ENCODE data around the gene MRPL46.
A peak's percentile ranks its signal among the peaks of the same experiment; 100 is the strongest.

The MRPL46 gene

DNA sequence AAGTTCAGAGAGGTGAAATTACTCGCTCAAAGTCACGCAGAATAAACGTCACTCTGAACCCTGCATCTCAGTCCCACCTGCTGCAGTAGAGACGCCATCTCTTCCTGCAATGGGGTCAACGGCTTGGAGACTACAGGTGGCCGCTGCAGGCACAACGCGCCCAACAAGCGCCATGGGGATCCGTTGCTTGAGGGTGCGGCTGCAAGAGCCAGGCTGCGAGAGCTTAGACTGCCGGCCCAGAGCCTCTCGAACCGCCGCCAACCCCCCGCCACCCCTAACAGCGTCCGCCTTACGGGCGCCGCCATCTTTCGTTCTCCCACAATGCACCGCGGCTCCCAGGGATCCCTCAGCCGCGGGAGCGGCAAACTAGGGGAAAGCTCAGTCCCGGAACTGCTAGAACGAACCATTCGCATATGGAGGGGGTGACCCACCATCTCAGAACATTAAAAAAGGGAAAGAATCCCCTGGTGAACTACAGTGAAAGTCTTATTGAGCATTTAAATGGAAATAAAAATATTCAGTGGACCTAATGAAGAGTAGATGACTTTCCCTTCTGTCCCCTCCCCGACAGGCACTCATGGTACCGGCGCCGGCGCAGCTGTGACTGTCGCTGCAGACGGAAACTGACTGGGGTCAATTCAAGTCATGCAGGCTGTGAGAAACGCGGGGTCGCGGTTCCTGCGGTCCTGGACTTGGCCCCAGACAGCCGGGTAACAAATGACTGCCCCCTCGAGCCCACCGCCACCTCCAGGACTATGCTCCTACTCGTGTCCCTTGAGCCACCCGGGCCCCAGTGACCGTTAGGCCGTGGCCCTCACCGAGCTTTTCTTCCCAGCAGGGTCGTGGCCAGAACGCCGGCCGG is at the start of gene MRPL46, which contains the start of gene MRPS11:
MRPL46 (minus strand) TSS at position 316 of the 862 bp plus-strand sequence; CDS start at position 305, 11 bp downstream.
MRPS11 (plus strand) TSS at position 636 of the 862 bp plus-strand sequence; CDS start at position 646, 10 bp downstream.
- DNase-seq (ENCODE audit: low read depth), result peak; percentile 82

DNA sequence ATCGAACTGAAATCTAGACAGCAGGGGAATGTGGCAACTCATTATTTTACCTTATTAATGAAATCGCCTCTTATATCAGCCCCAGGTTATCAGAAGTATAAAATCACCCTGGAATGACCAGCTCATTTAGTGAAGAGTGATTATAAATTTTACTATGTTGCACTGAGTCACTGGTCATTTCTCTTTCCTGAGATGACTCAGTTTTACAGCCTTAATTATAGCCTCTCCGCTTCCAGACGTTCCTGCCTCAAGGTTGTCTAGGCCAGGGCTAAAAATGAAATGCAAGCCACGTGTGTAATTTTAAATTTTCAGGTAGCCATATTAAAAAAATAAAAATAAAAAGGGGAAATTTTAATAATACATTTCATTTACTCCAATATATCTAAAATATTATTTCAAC is 46.0 kb upstream of the MRPL46 start:
- no peak for DNase-seq (ENCODE audit: low read depth)

DNA sequence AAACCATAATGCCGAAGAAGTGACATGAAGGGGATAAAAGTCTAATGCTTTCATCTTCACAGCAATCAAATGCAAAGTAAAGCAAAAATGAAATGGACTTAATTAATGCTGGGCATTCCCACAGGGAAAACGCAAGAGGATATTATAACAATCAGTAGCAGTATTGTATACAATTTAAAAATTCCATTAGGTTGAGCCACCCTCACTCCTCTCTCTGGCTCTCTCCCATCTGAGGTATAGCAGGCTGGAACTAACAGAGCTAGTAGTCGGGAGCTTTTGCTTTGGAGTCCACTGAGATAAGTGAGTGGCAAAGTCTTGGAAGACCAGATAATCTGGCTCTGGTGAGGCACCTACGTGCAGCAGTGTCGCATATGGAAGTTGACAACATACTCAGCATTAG is 45.4 kb upstream of the MRPL46 start:
- no peak for DNase-seq (ENCODE audit: low read depth)

DNA sequence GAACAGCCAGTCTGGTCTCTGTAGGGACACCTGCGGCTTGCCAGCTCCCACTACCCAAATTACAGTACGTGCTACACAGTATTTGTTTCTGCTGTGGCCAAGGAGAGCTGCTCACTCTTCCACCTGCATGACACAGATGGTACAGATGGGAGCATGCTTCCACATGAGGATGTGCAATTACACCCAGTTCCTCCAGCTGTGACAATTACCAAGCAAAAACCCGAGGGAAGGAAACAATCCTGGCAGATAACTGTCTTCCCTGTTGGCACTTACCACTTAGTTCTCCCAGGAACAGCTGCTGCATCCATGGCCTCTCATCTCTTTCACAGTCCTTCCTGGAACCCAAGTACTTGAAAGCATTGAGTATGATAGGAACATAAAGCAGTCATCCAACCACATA is 44.9 kb upstream of the MRPL46 start:
- DNase-seq (ENCODE audit: low read depth), result no peak

DNA sequence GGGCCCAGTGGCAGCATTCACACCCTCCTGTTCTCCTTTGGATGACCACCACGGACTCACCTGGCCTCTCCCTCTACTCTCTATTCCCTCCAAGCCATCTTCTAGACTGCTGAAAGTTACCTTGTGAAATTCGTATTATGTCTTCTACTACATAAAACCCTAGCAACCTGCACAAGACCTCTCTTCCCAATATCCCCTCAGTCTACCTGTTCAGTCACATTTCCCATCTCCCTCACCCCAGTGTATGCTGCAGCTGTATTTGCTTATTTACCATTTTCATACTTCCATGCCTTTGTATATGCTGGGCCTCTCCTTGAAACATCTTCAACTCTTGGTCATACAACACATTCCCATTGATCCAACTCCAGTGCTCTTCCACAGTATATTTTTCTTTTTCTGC is 44.0 kb upstream of the MRPL46 start:
- no peak for DNase-seq (ENCODE audit: low read depth)

DNA sequence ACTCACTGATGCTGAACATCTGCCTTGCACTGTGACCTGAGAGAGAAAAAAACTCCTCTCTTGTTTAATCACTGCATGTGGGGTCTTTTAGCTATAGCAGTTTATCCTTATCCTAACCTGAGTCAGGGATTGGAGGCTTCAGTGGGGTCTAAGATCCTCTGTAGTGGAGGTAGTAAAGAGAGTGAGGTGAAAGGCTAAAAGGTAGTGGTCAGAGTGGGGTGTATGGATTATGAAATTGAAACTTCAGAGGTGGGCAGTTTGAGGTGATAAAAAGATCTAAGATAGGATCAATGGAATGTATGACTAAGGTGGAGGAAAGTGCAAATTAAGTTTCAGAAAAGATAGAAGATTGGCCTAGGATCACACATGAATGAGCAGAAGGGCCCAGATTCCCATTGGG is 42.8 kb upstream of the MRPL46 start:
- DNase-seq (ENCODE audit: low read depth), result no peak

DNA sequence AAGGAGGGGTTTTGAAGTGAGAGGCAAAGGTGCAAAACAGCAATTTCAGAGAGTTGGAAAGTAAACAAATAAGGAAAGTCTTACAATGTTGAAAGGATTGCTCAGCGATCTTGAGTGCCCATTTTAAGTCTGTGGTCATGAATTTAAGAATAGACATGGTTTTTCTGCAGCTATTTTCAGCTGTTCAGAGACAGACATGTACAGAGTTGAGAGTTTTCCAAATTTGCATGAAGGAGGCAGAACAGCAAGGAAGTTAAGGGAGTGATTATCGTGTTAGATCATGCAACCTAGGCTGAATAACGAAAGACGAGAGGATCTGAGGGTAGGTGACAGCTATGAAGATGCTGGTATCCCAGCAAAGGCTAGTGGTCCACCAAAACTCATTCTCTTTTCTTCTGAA is 42.1 kb upstream of the MRPL46 start:
- DNase-seq (ENCODE audit: low read depth), result no peak

DNA sequence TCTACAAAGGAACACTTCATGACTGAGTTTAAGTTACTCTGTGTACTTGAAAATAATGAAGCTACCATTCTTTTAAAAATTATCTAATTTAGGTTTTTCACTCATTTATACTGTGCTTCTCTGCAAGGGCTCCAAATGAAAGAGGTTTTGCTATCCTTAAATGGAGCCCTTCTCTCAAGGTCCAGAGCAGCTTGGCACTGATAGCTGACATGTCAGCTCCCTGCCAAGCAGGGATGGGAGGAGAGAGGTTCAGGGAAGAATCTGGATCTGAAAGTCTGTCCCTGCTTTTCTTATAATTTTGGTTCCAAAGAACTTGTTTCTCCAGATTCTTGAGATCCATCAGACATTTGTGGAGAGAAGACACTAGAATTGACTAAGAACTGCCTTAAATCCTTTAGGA is 39.4 kb upstream of the MRPL46 start:
- no peak for DNase-seq (ENCODE audit: low read depth)

DNA sequence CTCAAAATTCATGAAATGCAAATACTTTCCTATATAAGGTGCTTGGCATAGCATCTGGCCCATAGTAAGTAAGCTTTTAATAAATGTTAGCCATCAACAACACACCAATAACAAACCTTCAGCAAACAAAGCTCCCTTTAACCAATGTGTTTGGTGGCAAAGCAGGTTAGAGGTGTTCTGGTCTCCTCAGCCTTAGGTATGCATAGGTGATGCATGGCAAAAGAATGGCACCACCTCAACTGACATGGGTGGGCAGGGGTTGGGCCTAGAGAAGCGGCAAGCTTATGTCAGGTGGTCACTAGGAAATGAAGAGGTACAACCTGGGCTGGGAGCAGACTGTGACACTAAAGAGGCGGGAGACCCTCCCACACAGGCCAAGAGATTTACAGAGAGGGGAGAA is 38.5 kb upstream of the MRPL46 start:
- no peak for DNase-seq (ENCODE audit: low read depth)

DNA sequence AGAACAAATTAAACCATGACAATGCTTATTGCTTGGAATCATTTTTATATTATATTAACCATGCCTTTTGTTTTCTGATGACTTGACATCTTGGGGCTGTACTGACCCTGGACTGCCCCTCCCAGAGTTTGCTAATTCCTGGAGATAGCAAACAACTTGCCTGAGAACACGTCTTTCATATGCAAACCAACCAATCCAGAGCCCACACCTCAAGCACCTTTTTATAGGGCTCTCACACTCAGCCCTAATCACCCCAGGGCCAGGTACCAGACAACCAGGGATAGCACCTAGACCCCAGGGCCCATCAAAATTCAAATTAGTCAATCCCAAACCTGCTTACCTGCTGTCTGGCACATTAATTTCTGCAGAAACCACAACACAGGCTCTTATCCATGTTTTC is 37.3 kb upstream of the MRPL46 start:
- DNase-seq (ENCODE audit: low read depth), result no peak

DNA sequence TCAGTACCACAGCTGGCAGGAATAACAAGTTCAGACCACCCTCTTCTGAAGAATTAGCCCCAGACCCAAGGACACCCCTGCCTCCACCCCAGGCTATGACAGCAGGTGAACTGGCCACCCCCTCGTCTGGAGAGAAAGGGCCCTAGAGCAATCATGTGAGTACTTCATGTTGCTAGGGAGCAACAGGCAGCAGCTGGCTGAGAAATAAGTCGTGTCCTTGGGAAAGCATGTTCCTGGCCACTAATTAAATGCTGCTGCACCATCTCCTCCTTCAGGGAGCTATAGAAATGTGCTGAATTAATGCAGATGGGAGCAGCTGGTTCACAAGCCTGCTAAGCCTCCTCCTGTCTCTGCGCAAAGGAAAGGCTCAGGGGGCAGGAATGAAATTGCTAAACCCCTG is 31.8 kb upstream of the MRPL46 start:
- no peak for DNase-seq (ENCODE audit: low read depth)

DNA sequence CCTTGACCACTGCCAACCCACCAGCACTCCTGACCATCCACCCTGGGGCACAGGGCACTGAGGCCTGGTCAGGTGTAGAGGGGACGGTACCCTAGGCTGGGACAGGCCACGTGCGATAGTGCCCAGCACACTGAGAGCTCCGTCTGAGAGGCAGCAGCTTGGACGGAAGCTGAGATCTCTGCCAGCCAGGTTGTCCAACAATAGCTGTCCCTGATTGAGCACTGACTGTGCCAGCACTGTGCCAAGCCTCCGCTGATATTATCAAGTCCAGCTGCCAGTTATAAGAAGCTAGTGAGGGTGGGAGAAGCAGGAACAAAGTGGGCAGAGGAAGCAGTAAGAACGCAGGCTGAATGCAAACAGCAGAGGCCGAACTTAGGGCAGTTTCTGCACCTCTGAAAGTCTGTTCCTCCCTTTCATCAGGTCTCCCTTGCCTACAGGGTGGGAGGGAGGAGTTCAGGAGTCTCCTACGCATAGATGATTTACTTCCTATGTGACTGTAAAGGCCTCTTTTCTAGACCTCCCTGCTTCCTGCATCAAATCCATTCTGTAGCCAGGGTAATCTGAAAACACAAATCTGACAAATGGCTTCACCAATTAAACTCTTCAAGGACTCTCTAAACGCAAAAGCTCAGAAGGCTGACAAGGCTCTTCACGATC is 30.0 kb upstream of the MRPL46 start:
- DNase-seq (ENCODE audit: low read depth), result no peak

DNA sequence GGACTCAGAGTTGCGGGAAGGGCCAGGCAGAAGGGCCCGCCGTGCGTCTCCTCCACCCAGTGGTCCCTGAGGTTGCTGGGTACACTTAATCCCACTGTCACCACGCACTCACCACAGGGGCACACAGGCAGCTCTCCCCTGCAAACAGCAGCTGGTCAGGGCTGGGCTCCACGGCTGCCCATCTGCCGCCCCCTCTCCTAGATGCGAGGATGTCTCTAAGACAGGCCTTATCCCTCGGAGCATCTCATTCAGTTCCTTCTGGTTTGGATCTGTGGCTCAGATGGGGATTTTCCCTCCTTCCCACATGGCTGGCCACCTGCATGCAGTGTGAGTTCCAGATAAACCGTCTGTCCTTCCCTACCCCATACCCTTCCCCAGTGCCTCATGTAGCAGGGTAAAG is 26.7 kb upstream of the MRPL46 start:
- no peak for DNase-seq (ENCODE audit: low read depth)

DNA sequence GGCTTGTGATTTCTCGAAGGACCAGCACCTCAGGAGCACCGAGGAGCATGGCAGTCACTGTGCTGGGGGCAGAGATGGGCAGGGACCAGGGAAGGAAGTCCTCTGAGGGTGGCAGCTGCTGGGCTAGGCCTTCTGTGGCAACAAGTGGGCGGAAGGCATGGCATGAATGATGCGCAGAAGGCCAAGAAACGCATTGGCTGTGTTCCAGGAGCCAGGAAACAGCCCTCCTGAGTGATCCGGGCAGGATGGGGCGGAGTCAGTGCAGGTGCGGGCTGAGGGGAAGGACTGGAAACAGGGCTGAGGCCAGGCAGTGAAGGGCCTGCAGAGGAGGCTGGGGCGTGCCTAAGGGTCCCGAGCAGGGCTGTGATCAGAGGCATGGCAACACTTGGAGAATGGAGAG is 24.0 kb upstream of the MRPL46 start:
- DNase-seq (ENCODE audit: low read depth), result no peak

DNA sequence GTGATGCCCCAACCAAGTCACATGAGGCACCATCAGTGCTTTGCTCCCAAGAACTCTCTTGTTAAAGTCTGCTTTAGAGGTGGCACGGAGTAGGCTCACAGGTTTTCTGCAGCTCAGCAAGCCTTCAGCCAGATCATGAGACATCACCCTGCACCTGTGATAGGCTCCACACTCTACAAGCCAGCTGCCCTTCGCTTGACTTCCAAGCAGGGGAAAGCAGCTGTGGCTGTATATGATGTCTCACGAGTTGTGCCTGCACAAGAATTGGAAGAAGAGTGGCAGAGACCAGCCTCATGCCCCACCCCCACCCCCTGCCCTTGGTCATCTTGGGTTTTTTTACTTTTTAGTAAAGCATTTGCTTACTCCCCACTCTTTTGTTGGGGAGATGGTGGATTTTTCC is 22.8 kb upstream of the MRPL46 start:
- no peak for DNase-seq (ENCODE audit: low read depth)

DNA sequence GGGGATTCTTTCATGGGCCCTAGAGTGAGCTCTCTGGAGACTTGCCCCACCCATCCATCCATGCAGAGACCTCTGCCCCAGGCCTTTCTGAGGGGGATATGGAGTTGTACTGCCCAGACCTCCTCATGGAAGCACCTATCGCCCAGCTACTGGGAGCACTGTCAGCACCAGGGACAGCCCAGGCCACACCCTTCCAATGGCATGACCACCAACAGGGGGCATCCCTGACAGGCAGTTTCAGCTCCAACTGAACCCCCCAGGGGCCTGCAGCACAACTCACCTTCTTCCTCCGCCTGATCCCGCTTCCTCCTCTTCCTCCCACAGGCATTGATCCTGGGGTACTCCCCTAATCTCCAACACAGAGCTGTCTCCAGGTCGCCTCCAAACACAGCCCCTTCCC is 22.1 kb upstream of the MRPL46 start:
- no peak for DNase-seq (ENCODE audit: low read depth)

DNA sequence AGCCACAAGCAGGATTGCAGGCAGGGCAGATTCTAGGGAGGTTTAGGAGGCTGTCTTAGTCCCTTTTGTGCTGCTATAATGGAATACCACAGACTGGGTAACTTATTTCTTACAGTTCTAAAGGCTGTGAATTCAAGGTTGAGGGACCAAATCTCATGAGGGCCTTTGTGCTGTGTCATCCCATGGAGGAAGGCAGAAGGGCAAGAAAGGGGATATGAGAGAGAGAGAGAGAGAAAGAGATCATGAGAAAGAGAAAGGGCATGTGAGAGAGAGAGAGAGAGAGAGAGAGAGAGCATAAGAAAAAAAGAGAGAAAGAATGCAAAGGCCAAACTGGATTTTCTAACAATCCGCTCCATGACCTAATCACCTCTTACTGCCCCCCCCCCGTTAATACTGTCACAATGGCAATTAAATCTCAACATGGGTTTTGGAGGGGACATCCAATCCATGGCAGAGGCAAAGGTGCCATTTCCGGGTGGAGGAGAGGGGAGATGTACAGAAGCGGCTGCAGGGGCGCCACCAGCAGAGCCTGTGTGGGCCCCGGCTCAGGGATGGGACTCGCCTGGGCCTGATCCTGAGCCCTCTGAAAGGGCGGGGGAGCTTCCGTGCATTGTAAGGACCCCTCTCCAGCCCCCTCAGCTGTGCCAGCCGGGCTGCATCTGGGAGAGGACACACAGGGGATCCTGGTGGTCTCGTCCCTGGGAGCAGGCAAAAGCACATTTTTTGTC is 20.8 kb upstream of the MRPL46 start:
- DNase-seq (ENCODE audit: low read depth), result no peak

DNA sequence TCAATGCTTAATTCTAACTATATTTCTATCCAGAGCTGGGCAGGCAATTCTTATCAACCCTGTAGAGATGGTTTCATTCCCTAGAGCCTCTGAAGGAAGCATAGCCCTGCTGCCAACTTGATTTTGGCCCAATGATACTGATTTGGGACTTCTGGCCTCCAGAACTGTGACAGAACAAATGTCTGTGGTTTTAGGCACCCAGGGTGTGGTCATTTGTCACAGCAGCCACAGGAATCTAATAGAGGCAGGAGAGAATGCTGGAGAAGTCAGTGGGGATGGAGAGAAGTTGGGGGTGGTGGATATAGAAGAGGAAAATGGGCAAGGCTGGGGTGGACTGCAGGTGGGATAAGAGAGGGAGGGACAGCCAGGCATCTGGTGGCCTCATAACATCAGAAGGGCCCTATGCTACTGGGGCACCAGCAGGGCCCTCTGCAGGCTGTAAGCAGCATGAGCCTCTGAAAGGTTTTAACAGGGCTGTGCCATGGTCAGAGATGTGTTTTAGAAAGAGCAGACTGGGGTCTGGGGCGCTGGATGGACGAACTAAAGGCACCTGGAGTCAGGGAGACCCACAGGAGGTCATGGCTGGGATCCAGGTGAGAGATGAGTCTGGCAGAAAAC is 20.1 kb upstream of the MRPL46 start:
- no peak for DNase-seq (ENCODE audit: low read depth)

DNA sequence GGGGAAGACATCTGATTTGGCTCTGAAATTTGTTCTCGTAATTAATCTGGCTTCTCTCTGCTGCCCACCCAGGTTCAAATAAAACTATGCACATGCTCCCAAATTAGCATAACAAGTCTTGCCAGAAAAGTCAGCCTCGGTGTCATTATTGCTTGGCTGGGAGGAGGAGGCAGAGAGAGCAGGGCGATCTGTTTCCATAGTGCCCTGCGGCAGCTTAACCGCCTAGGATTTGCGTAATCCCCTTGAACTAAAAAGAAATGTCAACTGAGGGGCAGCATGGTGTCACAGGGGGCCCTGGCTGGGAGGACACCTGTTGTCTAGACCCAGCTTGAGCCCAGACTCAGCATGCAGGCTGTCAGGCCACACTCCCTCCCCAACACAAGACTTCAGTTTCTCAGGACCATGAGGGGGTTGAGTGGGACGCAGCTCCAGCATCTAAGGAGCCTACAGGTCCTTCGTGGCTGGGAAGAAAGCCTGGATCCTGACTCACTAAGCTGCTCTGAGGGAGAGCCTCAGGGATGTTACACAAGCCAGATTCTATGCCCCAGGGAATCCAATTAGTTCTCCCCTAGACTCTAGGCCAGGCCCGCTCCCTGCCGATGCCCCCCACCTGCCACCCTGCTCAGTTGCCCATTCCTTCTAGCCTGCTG is 17.6 kb upstream of the MRPL46 start:
- no peak for DNase-seq (ENCODE audit: low read depth)

DNA sequence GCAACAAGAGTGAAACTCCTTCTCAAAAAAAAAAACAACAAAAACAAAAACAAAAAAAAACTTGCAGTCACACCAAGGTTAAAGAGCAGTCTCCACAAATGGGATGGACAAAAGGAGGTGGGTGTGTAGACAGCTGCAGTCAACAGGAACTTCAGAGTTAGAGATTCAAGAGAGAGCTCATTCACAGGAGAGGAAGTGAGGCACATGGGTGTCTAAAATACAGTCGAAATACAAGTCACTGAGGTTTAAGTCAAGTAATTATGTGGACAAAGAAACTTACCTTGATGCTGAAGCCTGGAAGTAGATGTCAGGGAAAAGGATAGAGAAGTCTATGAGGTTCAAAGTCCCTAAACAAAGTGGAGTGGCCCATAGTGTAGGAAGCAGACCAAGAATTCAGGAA is 15.1 kb upstream of the MRPL46 start:
- no peak for DNase-seq (ENCODE audit: low read depth)

DNA sequence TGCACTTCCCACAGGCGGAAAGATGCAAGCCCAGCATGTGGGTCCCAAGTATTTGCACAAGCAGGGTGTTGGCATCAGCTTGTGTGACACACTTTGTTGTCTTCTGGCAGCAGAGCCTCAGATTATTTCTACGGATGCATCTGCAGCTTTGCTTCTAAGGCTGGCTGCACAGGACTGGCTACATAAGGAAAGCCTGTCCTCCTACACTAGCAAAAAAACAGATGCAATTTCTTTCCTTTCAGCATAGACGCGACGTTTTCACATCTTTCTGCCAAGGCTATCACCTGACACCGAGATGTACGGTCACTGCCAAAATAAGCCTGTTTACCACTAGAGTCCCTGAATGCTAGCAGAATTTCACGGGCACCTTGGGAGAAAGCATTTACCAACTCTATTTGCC is 13.8 kb upstream of the MRPL46 start:
- DNase-seq (ENCODE audit: low read depth), result no peak

DNA sequence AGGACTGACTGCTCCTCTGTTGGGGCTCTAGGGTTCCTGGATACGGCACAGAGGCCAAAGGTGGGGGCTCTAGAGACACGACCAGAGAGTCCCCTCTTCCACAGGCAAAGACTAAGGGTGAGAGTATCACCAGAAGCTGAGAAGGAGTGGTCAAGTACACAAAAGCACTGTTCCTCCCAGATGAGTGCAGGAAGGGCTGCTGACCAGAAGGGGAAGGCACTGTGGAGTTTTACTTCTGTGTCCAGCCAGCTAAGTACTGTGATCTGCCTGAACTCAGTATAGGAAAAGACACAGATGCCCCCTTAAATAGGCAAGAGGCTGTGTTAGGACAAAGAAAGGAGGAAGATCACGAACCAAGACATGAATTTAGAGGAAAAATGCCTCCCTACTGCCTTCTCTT is 12.0 kb upstream of the MRPL46 start:
- no peak for DNase-seq (ENCODE audit: low read depth)
